GM23338 (cell line): ENCODE data around the gene CRACDL.

ENCODE experiments used
- CREB1 ChIP-seq: fragments of 250-450 bp; sonication (Bioruptor Pico); IDR thresholded peaks from 2 replicates; pipeline ENCODE4 v1.5.0; 2020; ENCODE audit warnings: low read depth, mild to moderate bottlenecking, moderate library complexity
- EZH2 ChIP-seq: fragments of 200-600 bp; sonication (generic); IDR thresholded peaks from one replicate; pipeline ENCODE4 v1.8.0; 2017; ENCODE audit warnings: antibody characterized with exemption, mild to moderate bottlenecking, low read depth; ENCODE audit not compliant: unreplicated experiment
- EZH2phosphoT487 ChIP-seq: fragments of 200-600 bp; sonication (generic); IDR thresholded peaks from one replicate; pipeline ENCODE4 v1.8.1; 2018; ENCODE audit warnings: antibody characterized with exemption; ENCODE audit not compliant: unreplicated experiment
- JUNB ChIP-seq: IDR thresholded peaks from one replicate; pipeline ENCODE4 v1.6.1; 2016; ENCODE audit warnings: antibody characterized with exemption; ENCODE audit not compliant: unreplicated experiment
- NANOG ChIP-seq: IDR thresholded peaks from 2 replicates; pipeline ENCODE4 v1.6.1; 2016; ENCODE audit warnings: antibody characterized with exemption, borderline replicate concordance
- POLR2AphosphoS5 ChIP-seq: IDR thresholded peaks from 2 replicates; pipeline ENCODE4 v1.6.1; 2016; ENCODE audit warnings: antibody characterized with exemption, low read depth
- REST ChIP-seq: IDR thresholded peaks from one replicate; pipeline ENCODE4 v1.6.1; 2018; ENCODE audit warnings: antibody characterized with exemption; ENCODE audit not compliant: unreplicated experiment
- STAT1 ChIP-seq: IDR thresholded peaks from one replicate; pipeline ENCODE4 v1.6.1; 2016; ENCODE audit warnings: antibody characterized with exemption; ENCODE audit not compliant: unreplicated experiment
- ZNF114 ChIP-seq: fragments of 250-450 bp; sonication (Bioruptor Pico); IDR thresholded peaks from 2 replicates; pipeline ENCODE4 v1.5.0; 2020; ENCODE audit warnings: mild to moderate bottlenecking, moderate library complexity
- ZNF331 ChIP-seq: fragments of 250-450 bp; sonication (Bioruptor Pico); IDR thresholded peaks from 2 replicates; pipeline ENCODE4 v1.5.0; 2020; ENCODE audit warnings: low read depth, mild to moderate bottlenecking, moderate library complexity
- ZNF462 ChIP-seq: fragments of 250-450 bp; sonication (Bioruptor Pico); IDR thresholded peaks from 2 replicates; pipeline ENCODE4 v1.5.0; 2020; ENCODE audit warnings: mild to moderate bottlenecking, moderate library complexity
- TF ChIP-seq, protein P1 (sequence below), 2 experiments: fragments of 200-600 bp in 1 of 2; sonication (generic) in 1 of 2; conservative IDR thresholded peaks; 2 replicates each; pipeline versions ENCODE4 v1.5.1 to v1.6.1; 2016 to 2017; ENCODE audit warnings: antibody characterized with exemption in 2 of 2, low read depth in 2 of 2, mild to moderate bottlenecking in 2 of 2, moderate library complexity in 1 of 2
- TF ChIP-seq, protein P2 (sequence below): IDR thresholded peaks from 2 replicates; pipeline ENCODE4 v1.6.1; 2016; ENCODE audit warnings: antibody characterized with exemption

- TF ChIP-seq, protein P1, sequence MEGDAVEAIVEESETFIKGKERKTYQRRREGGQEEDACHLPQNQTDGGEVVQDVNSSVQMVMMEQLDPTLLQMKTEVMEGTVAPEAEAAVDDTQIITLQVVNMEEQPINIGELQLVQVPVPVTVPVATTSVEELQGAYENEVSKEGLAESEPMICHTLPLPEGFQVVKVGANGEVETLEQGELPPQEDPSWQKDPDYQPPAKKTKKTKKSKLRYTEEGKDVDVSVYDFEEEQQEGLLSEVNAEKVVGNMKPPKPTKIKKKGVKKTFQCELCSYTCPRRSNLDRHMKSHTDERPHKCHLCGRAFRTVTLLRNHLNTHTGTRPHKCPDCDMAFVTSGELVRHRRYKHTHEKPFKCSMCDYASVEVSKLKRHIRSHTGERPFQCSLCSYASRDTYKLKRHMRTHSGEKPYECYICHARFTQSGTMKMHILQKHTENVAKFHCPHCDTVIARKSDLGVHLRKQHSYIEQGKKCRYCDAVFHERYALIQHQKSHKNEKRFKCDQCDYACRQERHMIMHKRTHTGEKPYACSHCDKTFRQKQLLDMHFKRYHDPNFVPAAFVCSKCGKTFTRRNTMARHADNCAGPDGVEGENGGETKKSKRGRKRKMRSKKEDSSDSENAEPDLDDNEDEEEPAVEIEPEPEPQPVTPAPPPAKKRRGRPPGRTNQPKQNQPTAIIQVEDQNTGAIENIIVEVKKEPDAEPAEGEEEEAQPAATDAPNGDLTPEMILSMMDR (conservative IDR thresholded peaks at IDR 0.05; ENCODE audit: low read depth in 2 of 2) = no peak
- TF ChIP-seq POLR2AphosphoS5 (no peak), EZH2 (no peak), CREB1 (CRISPR knock-in tag) (no peak), REST (no peak), JUNB (no peak), EZH2phosphoT487 (no peak), ZNF331 (no peak), ZNF114 (no peak), ZNF462 (no peak), STAT1 (no peak), NANOG (no peak)
- TF ChIP-seq, protein P2, sequence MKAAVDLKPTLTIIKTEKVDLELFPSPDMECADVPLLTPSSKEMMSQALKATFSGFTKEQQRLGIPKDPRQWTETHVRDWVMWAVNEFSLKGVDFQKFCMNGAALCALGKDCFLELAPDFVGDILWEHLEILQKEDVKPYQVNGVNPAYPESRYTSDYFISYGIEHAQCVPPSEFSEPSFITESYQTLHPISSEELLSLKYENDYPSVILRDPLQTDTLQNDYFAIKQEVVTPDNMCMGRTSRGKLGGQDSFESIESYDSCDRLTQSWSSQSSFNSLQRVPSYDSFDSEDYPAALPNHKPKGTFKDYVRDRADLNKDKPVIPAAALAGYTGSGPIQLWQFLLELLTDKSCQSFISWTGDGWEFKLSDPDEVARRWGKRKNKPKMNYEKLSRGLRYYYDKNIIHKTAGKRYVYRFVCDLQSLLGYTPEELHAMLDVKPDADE = no peak
Observed at GRCh38 chr2:98805412-98806171, 130.4 kb downstream of the CRACDL start.
